Stimulated activated naive CD8-positive, alpha-beta T cell treated with anti-CD3 and anti-CD28 coated beads, Interleukin-15, Interleukin-2, amounts not matched to agents 100 ng/mL and 50 ng/mL, for 24 hours (primary cell): ENCODE data around the gene EXOG.

ENCODE experiments used
- H3K27ac Mint-ChIP-seq: one replicate; pipeline ENCODE4 v1.8.0; 2021; ENCODE audit warnings: mild to moderate bottlenecking, mixed read lengths
- H3K27me3 Mint-ChIP-seq: one replicate; pipeline ENCODE4 v1.8.0; 2021; ENCODE audit warnings: mixed read lengths
- H3K36me3 Mint-ChIP-seq: one replicate; pipeline ENCODE4 v1.8.0; 2021; ENCODE audit warnings: low read depth, mixed read lengths
- H3K4me1 Mint-ChIP-seq: one replicate; pipeline ENCODE4 v1.8.0; 2021; ENCODE audit warnings: low read depth, mixed read lengths
- H3K4me3 Mint-ChIP-seq: one replicate; pipeline ENCODE4 v1.8.0; 2021; ENCODE audit warnings: mild to moderate bottlenecking, mixed read lengths
- H3K9me3 Mint-ChIP-seq: one replicate; pipeline ENCODE4 v1.8.0; 2021; ENCODE audit warnings: mixed read lengths

EXOG gene

DNA sequence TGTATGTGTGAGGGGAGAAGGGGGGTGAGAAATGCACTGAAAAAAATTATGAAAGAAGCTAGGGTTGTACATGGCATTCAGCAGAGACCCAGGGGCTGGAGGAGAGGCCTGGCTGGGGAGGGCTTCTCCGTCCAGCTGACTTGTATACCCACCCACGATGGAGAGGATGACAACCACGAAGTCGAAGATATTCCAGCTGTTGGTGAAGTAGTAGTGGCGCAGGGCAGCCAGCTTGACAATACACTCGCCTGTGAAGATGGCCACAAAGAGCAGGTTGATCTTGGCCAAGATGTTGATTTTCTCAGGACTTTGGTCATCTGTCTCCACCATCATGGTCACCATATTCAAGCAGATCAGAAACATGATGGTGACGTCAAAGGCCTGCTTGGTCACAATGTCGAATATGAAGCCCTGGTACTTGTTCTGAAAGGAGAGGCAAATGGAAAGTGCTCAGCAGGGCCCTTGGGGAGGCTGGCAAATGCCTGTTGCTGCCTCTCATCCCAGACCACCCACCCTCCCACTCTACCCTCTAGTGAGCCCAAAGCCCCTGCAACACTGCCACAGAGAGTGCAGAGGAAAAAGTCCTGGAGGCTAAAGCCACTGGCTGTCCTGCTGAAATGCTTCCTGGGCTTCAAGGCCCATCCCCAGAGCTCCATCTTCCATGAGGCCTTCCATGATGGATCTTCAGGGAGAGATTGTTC, 58.1 kb downstream of the EXOG start:
- no peak overlapping the region for H3K27ac Mint-ChIP-seq
- H3K36me3 Mint-ChIP-seq: no peaks in the 10 kb centered on the region
- H3K4me3 Mint-ChIP-seq: no peak overlapping the region
- H3K27me3 Mint-ChIP-seq: peaks cover 3% of the 10 kb centered on the region
- no peaks in the 10 kb centered on the region for H3K9me3 Mint-ChIP-seq
- no peaks in the 10 kb centered on the region for H3K4me1 Mint-ChIP-seq

DNA sequence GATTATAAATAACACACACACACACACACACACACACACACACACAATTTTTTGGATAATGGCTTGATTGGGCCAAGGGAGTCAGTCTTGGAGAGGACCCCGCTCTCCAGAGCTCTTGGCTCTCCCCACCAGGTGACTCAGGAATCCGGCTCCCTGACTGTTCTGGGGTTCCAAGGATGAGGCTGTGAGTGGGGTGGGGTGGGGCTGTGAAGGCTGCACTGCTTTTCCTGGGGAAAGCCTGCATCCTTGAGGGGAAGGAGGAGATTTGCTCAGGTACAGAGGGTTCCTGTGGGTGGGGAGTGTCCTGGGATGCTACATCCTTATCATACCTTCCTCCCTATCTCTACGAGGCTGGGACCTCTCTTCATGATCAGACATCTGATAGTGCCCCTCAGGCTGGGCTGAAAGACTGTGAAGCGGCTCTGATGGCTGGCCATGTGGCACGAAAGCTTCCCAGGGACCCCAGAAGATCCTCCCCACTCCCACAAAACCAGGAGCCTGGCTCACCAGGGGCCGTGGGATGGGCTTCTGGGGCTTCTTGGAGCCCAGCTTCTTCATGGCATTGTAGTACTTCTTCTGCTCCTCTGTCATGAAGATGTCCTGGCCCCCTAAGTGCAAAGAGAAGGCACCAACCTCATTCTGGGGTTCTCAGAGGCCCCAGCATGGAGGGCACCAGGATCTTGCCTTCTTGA, 59.2 kb downstream of the EXOG start:
- no peaks in the 10 kb centered on the region for H3K36me3 Mint-ChIP-seq
- H3K27ac Mint-ChIP-seq: no peak overlapping the region
- peaks cover 3% of the 10 kb centered on the region for H3K27me3 Mint-ChIP-seq
- no peaks in the 10 kb centered on the region for H3K4me1 Mint-ChIP-seq
- no peak overlapping the region for H3K4me3 Mint-ChIP-seq
- no peaks in the 10 kb centered on the region for H3K9me3 Mint-ChIP-seq

DNA sequence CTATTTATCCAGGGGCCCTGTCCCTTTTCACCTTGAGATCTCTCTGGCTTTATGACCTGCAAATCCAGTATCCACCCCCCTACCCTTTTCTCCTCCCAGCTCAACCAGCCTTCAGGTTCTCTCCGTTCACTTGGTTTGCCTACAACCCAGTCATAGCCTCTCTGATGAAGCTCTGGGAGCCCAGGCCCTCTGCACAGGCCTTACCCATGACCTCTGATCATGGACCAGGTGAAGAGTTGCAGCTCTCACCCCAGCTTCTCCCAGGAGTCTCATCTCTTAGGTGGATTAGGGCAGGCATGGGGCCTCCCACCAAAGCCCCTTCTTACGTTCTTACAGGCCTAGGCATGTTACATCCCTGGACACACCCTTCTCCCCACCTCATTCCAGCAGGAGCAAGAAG, 59.8 kb downstream of the EXOG start:
- Mint-ChIP-seq H3K9me3 (no peaks in the 10 kb centered on the region), H3K27me3 (peaks cover 3% of the 10 kb centered on the region), H3K36me3 (no peaks in the 10 kb centered on the region), H3K4me1 (no peaks in the 10 kb centered on the region), H3K27ac (no peak overlapping the region), H3K4me3 (no peak overlapping the region)

DNA sequence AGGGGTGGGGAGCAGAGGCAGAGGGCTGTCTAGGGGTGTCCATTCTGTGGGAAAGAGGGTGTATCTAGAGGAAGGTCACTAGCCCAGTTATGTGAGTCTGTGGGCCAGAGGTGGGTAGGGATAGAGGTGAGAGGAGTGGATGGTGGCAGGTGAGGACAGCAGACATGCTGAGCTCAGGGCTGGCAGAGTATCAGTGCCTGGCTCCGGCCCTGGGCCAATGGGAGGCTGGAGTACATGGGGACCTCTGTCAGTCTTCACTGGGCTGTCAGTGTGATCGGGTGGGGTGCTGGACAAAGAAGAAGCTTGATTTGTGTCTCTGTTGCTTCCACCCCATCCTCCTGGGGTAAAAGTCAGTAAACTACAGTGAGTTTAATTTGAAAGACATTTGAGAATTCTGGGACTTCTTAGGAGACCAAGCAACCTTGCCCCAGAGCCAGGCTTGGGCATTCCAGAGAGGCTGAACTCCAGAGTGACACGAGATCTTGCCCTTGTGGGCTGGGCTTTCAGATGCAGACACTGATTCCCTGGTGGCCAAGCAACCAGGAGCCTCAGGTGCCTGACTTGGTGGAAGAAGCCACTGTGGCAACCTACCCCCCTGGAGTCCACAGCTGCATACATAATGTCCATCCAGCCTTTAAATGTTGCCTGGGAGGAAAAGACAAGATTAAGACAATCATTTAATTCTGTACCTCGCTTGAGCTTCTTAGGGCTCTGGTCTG, 60.7 kb downstream of the EXOG start:
- H3K27ac Mint-ChIP-seq: no peak overlapping the region
- H3K4me3 Mint-ChIP-seq: no peak overlapping the region

DNA sequence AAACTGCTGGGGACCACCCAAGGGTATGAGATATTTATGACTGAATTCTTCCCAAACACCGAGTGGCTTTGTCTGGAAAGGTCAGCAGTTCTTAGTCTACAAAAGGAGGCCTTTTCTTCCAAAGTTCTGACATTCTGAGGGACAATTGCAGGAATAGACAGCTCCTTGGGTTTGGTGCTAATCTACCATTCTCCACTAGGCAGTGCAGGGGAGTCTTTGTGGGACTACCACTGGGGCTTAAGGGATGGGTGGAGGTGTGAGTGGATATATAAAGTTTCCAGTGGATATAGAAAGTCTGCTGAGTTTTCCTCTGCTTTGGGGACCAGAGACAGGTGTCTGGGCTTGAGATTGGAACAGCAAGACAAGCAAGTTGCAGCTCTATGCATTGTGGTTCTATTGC, 62.7 kb downstream of the EXOG start:
- no peak overlapping the region for H3K27ac Mint-ChIP-seq
- no peaks in the 10 kb centered on the region for H3K9me3 Mint-ChIP-seq
- no peak overlapping the region for H3K4me3 Mint-ChIP-seq
- H3K27me3 Mint-ChIP-seq: no peaks in the 10 kb centered on the region
- no peaks in the 10 kb centered on the region for H3K4me1 Mint-ChIP-seq
- no peaks in the 10 kb centered on the region for H3K36me3 Mint-ChIP-seq

More for the DNA sequence above, 60.7 kb downstream of the EXOG start:
- H3K36me3 Mint-ChIP-seq: no peaks in the 10 kb centered on the region
- H3K27me3 Mint-ChIP-seq: peaks cover 3% of the 10 kb centered on the region
- no peaks in the 10 kb centered on the region for H3K4me1 Mint-ChIP-seq
- no peaks in the 10 kb centered on the region for H3K9me3 Mint-ChIP-seq

DNA sequence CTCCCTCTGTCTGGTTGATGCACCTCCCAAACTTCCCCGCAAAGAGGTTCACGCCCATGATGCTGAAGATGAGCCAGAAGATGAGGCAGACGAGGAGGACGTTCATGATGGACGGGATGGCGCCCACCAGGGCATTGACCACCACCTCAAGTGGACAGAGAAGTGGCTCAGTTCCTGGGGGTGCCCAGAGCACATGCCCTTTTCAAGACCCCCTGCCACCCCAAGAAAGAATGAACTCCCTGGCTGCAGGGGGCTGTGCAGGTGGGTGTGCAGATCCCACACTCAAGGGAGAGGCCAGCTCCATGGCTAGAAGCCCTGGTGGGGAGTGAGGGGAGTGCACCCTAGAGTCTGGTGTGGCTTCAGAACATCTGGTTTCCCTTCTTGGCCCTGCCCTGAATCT, 64.1 kb downstream of the EXOG start:
- H3K9me3 Mint-ChIP-seq: no peaks in the 10 kb centered on the region
- no peak overlapping the region for H3K4me3 Mint-ChIP-seq
- H3K36me3 Mint-ChIP-seq: no peaks in the 10 kb centered on the region
- H3K27me3 Mint-ChIP-seq: no peaks in the 10 kb centered on the region
- H3K27ac Mint-ChIP-seq: no peak overlapping the region
- H3K4me1 Mint-ChIP-seq: no peaks in the 10 kb centered on the region

DNA sequence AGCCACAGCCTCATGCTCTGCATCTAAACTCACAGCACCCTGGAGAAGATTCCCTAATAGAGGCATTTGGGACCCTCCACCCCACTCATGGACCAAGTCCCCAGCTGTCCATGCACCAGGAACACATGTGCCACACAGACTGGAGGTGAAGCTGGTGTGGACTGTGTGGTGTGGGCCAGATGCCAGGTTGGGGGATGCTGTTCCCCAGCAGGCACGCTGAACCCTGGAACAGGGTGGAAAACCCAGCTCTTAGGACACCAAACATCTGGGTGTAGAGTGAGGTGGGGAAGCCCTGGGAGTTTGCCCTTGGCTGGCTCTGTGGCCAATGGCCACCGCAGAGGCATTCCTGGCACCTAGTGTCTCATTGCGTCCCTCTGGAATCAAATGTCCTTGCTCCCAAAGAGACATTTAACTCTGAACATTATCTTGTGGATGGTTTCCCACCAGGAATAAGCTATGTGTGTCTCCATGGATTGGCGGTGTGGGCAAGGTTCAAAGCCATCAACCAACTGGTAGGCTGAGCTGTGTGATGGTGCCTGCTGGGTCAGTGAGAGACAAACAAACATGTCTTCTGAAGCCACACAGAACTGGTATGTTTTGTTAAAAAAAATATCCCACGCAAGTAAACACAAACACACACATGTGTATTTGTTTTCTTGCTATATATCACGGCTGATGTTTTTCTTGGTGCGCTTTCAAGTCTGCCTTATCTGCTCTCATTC, 65.0 kb downstream of the EXOG start:
- H3K36me3 Mint-ChIP-seq: no peaks in the 10 kb centered on the region
- no peaks in the 10 kb centered on the region for H3K4me1 Mint-ChIP-seq
- no peaks in the 10 kb centered on the region for H3K27me3 Mint-ChIP-seq
- no peak overlapping the region for H3K27ac Mint-ChIP-seq
- no peaks in the 10 kb centered on the region for H3K9me3 Mint-ChIP-seq
- H3K4me3 Mint-ChIP-seq: no peak overlapping the region

DNA sequence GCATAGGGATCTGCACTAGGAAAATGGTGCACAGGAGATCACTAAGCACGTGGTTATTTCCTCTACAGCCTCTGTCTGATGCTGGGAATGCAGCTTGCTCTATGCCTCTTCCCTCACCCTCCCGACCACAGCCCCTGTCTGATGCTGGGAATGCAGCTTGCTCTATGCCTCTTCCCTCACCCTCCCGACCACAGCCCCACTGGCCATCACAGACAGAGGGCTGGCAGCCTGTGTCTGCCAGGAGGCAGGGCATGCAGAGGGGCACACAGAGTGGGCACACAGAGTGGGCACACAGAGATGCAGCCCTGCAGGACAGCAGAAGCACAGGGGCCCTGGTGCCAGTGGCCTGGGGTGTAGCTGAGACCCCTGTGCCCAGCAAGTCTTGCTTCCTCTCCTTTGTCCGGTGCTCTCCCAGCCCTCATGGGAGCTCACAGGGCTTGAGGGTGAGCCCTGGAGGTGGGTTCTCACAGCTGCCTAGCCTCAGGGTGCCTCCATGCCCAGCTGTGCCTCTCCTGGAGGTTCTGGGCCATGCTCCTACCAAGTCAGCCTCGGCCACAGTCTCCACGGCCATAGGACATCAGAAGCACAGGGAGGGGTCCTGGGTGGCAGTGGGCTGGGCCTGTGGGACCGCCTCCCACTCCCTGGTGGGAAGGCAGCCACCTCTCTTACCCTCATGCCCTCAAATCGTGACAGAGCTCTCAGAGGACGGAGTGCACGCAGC, 65.8 kb downstream of the EXOG start:
- Mint-ChIP-seq H3K36me3 (no peaks in the 10 kb centered on the region), H3K4me1 (no peaks in the 10 kb centered on the region), H3K9me3 (no peaks in the 10 kb centered on the region), H3K4me3 (no peak overlapping the region), H3K27me3 (no peaks in the 10 kb centered on the region), H3K27ac (no peak overlapping the region)

DNA sequence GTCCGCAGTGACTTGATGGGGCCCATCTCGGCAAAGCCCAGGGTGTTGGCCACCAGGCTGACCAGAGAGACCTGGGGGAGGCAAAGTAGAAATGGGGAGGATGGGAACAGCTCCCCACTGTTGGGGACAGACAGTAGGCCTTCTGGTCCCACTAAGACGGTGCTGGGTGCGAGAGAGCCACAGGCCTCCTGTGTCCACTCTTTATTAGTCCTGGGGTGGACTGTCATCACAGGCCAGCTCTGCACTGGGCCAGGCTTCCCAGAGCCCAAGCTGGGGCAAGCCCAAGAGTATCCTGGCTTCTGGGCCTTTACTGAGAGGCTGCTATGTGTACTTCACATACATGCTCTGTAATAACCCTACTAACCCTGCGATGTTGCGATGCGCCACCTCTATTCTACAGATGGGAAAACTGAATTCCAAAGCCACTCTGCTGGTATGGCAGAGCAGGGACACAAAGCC, 66.4 kb downstream of the EXOG start:
- Mint-ChIP-seq H3K4me1 (no peaks in the 10 kb centered on the region), H3K36me3 (no peaks in the 10 kb centered on the region), H3K27ac (no peak overlapping the region), H3K27me3 (no peaks in the 10 kb centered on the region), H3K4me3 (no peak overlapping the region), H3K9me3 (no peaks in the 10 kb centered on the region)

DNA sequence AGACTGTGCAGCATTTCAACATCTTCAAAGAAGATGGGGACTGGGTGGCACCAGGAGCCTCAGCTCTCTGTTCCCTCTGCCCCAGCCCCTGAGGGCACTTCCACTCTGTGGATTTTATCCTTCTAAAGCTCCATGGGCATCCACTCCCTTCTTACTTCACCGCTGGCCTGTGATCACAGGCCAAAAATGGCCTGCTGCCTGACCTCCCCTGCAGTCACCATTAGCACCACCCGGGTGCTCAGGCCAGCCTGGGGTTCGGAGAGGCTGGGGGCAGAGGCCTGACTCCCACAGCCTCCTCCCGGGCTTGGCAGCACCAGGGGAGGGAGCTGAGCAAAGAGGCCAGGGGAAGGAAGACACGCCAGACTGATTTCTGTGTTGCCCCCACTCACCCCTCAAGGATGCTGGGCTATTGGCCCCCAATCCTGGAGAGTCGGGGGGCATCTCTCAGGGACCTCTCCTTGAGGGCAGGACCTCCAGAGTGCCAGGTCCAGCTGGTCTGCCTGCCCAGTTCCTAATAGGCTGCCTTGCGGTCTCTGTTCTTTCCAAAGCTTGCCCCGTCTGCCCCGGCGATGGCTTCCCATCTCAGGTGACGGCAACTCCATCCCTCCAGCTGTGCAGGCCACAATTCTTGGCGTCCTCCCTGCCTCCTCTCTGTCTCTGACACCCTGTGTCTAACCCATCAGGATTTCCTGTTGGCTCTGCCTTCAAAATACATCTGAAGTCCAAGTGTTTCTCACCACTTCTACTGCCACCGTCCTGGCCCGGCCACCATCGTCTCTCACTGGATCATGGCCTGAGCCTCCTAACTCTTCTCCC, 67.1 kb downstream of the EXOG start:
- Mint-ChIP-seq H3K4me3 (no peak overlapping the region), H3K27ac (no peak overlapping the region), H3K4me1 (no peaks in the 10 kb centered on the region), H3K27me3 (no peaks in the 10 kb centered on the region), H3K9me3 (no peaks in the 10 kb centered on the region), H3K36me3 (no peaks in the 10 kb centered on the region)

DNA sequence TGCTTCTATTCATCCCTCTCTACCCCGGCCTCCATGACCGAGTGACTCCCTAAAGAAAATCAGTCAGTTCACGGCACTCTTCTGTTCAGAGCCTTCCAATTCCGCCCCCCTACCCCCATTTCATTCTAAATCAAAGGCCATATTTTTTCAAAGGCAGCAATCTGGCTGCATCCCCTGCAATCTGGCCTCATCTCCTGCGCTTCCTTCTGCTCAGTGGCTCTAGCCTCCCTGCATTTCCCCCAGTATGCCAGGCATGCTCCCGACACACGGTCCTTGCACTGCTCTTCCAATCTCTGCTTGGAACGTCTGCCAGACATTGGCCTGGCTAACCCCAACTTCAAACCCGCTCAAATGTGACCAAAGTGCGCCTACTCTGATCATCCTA, 67.7 kb downstream of the EXOG start:
- H3K36me3 Mint-ChIP-seq: no peaks in the 10 kb centered on the region
- H3K9me3 Mint-ChIP-seq: no peaks in the 10 kb centered on the region
- no peaks in the 10 kb centered on the region for H3K27me3 Mint-ChIP-seq
- no peak overlapping the region for H3K4me3 Mint-ChIP-seq
- no peak overlapping the region for H3K27ac Mint-ChIP-seq
- no peaks in the 10 kb centered on the region for H3K4me1 Mint-ChIP-seq

DNA sequence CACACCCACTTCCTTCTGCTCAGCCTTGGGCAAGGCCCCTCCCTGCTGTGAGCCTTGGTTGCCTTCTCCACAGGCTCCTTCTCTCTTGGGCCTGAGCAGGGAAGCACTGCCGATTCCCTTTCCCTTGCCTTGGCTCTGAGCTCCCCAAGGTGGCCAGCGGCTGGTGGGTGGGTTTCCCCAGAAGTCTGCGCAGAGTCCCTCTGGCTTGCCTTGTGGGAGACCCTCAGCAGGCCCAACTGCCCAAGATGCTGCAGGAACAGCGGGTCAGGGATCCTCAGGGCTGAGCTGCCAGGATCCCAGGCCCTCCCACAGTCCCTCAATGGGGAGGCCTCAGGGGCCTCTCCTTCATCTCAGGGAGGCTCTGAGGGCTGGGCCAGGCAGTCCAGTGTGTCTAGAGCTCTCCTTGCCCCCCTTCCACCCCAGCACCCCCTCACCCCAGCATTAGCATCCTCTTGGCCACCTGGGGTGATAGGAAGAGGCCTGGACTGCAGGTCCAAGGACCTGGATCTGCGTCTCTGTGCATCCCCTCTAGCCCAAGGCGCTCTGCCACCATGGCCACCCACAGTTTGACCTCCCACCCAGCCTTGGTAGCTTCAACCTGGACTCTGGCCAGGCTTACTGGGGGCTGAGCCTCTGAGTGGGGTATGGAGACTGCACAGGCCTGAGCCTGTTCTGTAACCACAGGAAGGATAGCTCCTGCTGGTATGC, 68.6 kb downstream of the EXOG start:
- H3K36me3 Mint-ChIP-seq: no peaks in the 10 kb centered on the region

DNA sequence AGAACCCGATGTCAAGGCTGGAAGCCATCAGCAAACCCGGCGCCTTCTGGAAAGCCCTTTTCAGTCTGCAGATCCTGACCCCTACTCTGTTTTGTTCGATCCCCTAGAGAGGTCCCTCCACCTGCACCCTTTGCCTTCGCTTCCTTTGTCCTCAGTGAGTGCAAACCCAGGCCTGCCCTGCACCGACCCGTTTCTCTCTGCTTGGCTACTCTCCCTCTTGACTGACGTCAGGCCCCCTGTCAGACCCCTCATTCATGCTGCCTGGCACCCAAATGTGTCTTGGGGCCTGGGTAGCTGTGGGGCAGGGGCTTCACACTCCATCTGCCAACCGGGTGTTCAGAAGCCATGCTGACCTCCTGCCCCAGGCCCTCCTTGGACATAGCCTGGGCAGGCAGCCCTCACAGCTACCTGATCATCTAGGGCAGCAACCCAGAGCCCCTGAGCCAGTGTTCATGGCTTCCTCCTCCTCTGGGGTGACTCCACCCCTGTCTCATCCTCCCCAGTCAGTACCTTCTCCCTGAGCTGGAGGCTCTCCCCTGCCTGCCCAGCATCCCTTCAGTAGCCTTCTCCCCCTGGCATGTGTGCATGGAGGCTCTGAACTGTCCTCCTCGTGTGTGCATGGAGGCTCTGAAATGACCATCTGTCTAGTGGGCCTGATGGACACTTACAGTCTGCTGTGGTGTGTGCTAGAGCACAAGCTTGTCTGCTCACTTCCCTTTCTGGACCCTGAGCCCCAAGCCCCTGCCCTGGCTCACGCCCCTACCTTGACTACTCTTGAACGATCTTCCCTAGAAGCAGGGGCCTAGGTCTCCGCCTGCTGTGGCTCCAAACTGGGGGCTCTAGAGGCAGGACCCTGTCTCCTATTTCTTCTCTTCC, 69.4 kb downstream of the EXOG start:
- Mint-ChIP-seq H3K4me3 (no peak overlapping the region), H3K36me3 (no peaks in the 10 kb centered on the region), H3K4me1 (no peaks in the 10 kb centered on the region), H3K9me3 (no peaks in the 10 kb centered on the region), H3K27ac (no peak overlapping the region), H3K27me3 (no peaks in the 10 kb centered on the region)

More for the DNA sequence above, 68.6 kb downstream of the EXOG start:
- Mint-ChIP-seq H3K4me1 (no peaks in the 10 kb centered on the region), H3K27ac (no peak overlapping the region), H3K4me3 (no peak overlapping the region), H3K9me3 (no peaks in the 10 kb centered on the region), H3K27me3 (no peaks in the 10 kb centered on the region)
